IPS DF 6.9 (cell line): ENCODE measurements around the gene AFF3.

Experiments used
- DNase-seq: peaks from one replicate; pipeline ENCODE4 v3.0.0-alpha.2; 2013; ENCODE audit warnings: low read depth, low spot score
- H3K27ac ChIP-seq: one replicate; pipeline ENCODE4 v1.5.1; 2013; ENCODE audit warnings: low read length, control low read depth
- H3K27me3 ChIP-seq: 2 replicates; pipeline ENCODE4 v1.6.1; 2013; ENCODE audit warnings: mild to moderate bottlenecking, low read length; ENCODE audit not compliant: control insufficient read depth, insufficient read depth
- H3K36me3 ChIP-seq: 2 replicates; pipeline ENCODE4 v1.6.1; 2013; ENCODE audit warnings: low read length; ENCODE audit not compliant: control insufficient read depth, insufficient read depth
- H3K4me1 ChIP-seq: 2 replicates; pipeline ENCODE4 v1.6.1; 2013; ENCODE audit warnings: low read length; ENCODE audit not compliant: control insufficient read depth, insufficient read depth
- H3K4me3 ChIP-seq: 2 replicates; pipeline ENCODE4 v1.5.1; 2013; ENCODE audit warnings: mild to moderate bottlenecking, low read length
- H3K9me3 ChIP-seq: 2 replicates; pipeline ENCODE4 v1.6.1; 2013; ENCODE audit warnings: low read length, inconsistent platforms; ENCODE audit not compliant: control insufficient read depth, insufficient read depth
- WGBS: extraction: QIAGEN DNeasy Blood & Tissue Kit; methylation state at CpG from one replicate; pipeline ENCODE4 v1.1.7; 2013; ENCODE audit warnings: mixed read lengths, missing lambda C conversion rate; ENCODE audit not compliant: insufficient read length, insufficient coverage; 5-methylcytosine and 5-hydroxymethylcytosine counted together

AFF3 gene

DNA sequence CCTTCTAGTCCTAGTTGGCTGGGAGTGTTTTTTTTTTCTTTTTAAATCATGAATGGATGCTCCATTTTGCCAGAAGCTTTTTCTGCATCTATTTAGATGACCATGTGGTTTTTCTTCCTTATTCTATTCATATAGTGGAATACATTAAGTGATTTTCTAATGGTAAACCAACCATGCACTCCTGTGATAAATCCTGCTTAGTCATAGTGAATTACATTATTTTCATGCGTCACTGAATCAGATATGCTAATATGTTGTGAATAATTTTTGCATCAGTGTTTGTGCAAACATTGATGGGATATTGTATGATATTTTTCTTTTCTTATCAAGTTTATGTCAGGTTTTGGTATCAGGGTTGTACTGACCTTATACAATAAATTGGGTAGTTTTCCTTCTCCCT, 423.3 kb downstream of the AFF3 start:
- Histone ChIP-seq H3K36me3 (no peaks in the 10 kb centered on the region), H3K4me3 (no peak overlapping the region), H3K4me1 (no peaks in the 10 kb centered on the region), H3K27me3 (no peaks in the 10 kb centered on the region), H3K27ac (no peak overlapping the region), H3K9me3 (no peaks in the 10 kb centered on the region)
- WGBS = no CpG with 5 or more reads among the region's 1 CpG
- no peak for DNase-seq

DNA sequence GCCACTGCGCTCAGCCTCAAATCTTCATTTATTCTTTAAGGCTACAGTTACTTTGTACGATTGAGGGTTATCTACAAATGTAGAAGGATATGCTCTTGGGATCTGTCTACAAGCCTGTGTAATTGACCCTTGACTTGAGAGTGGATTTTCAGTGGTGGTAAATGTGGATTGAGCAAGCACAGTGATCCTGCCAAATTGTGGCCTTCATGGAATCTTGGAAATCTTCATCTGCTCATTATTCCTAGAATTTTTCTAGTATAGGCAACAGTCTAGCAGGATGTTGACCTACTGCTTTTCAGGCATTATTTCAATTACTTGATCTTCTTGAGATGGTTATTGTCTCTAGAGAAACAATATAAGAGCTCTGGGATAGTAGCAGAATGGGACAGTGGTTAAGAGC, 426.4 kb downstream of the AFF3 start:
- no peaks in the 10 kb centered on the region for H3K9me3 ChIP-seq
- H3K36me3 ChIP-seq = no peaks in the 10 kb centered on the region
- H3K27ac ChIP-seq = no peak overlapping the region
- DNase-seq = no peak
- H3K27me3 ChIP-seq = no peaks in the 10 kb centered on the region
- no peaks in the 10 kb centered on the region for H3K4me1 ChIP-seq
- no CpG with 5 or more reads among the region's 2 CpGs for WGBS
- H3K4me3 ChIP-seq = no peak overlapping the region

DNA sequence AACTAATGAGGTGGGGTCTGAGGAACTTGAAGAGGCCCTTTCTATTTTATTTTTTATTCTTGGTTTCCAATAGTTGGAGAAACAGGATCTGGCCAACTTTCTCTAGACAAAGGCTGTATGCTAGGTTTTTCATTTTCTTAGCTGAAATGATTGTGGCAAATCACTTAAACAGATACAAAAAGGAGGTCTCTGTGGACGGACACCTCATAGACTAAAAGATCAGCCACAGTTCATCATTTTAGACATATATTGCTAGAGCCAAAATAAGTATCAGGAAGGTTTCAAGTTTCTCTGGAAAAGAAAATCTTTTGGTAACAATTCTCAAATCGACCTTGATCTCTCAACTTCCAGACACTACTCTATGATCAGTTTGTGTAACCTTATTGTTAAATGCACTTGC, 428.0 kb downstream of the AFF3 start:
- Histone ChIP-seq H3K4me3 (no peak overlapping the region), H3K27me3 (no peaks in the 10 kb centered on the region), H3K4me1 (no peaks in the 10 kb centered on the region), H3K9me3 (no peaks in the 10 kb centered on the region), H3K27ac (no peak overlapping the region), H3K36me3 (no peaks in the 10 kb centered on the region)
- no CpG with 5 or more reads among the region's 2 CpGs for WGBS
- DNase-seq = no peak

- Histone ChIP-seq H3K27ac (no peak overlapping the region), H3K36me3 (no peaks in the 10 kb centered on the region), H3K4me1 (no peaks in the 10 kb centered on the region), H3K27me3 (no peaks in the 10 kb centered on the region), H3K9me3 (no peaks in the 10 kb centered on the region), H3K4me3 (no peak overlapping the region)
- DNase-seq = no peak
- WGBS = no CpG with 5 or more reads among the region's 9 CpGs
Measured at GRCh38 chr2:99711144-99711543, 431.2 kb downstream of the AFF3 start.

GRCh38 chr2:99710721-99711120, 431.7 kb downstream of the AFF3 start:
- no peaks in the 10 kb centered on the region for H3K36me3 ChIP-seq
- no peak overlapping the region for H3K4me3 ChIP-seq
- no peaks in the 10 kb centered on the region for H3K27me3 ChIP-seq
- H3K4me1 ChIP-seq = no peaks in the 10 kb centered on the region
- no peak for DNase-seq
- no peaks in the 10 kb centered on the region for H3K9me3 ChIP-seq
- no peak overlapping the region for H3K27ac ChIP-seq
- WGBS = no CpG with 5 or more reads among the region's 6 CpGs

- no CpG with 5 or more reads among the region's 2 CpGs for WGBS
Measured at GRCh38 chr2:99709229-99709628, 433.2 kb downstream of the AFF3 start.

GRCh38 chr2:99708231-99708630, 434.2 kb downstream of the AFF3 start:
- WGBS = no CpG with 5 or more reads among the region's 3 CpGs
- Histone ChIP-seq H3K27me3 (no peaks in the 10 kb centered on the region), H3K27ac (no peak overlapping the region), H3K36me3 (no peaks in the 10 kb centered on the region), H3K4me3 (no peak overlapping the region), H3K9me3 (no peaks in the 10 kb centered on the region), H3K4me1 (no peaks in the 10 kb centered on the region)
- no peak for DNase-seq

More at GRCh38 chr2:99709229-99709628, 433.2 kb downstream of the AFF3 start:
- no peak for DNase-seq
- no peaks in the 10 kb centered on the region for H3K27me3 ChIP-seq
- no peak overlapping the region for H3K27ac ChIP-seq
- H3K9me3 ChIP-seq = no peaks in the 10 kb centered on the region
- no peaks in the 10 kb centered on the region for H3K36me3 ChIP-seq
- no peak overlapping the region for H3K4me3 ChIP-seq
- H3K4me1 ChIP-seq = no peaks in the 10 kb centered on the region

DNA sequence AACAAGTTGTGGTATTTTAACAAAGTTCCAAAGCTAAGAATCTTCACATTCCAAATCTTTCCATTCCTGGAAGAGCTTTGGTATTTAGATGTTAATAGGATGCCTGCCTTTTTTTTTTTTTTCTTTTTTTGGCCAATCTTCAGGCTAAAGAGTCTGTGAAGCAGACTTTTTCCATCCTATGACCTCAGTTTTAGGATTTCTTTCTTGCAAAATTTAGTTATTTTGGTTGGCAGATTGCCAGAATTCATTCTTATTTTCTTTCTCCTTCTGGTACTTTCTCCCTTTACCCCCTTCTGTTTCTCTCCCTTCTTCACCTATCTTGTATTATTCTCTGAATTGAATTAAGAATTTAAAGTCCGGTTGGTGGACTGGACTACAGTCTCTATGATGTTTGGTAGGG, 434.8 kb downstream of the AFF3 start:
- no CpG with 5 or more reads among the region's 1 CpG for WGBS
- no peak overlapping the region for H3K4me3 ChIP-seq
- no peak overlapping the region for H3K27ac ChIP-seq
- H3K4me1 ChIP-seq = no peaks in the 10 kb centered on the region
- H3K27me3 ChIP-seq = no peaks in the 10 kb centered on the region
- H3K36me3 ChIP-seq = no peaks in the 10 kb centered on the region
- no peaks in the 10 kb centered on the region for H3K9me3 ChIP-seq
- DNase-seq = no peak

DNA sequence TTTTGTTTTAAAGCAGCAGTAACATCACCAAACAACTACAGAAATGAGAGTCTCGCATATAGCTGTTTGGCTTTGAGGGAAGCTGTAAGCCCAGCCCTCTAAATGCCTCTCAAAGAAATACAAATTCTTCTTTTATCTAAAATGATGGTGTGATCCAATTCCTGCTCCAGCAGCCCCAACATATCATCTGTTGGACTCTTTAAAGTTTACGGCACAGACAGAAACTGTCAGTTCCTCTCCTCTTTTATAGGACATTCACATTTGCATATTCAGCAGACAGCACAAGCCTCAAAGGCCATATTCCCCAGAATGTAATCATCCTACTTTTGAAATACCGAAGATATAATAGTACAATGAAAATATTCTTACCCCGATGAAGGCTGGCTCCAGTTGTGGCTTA, 435.7 kb downstream of the AFF3 start:
- Histone ChIP-seq H3K4me1 (no peaks in the 10 kb centered on the region), H3K4me3 (no peak overlapping the region), H3K27ac (no peak overlapping the region), H3K9me3 (no peaks in the 10 kb centered on the region), H3K27me3 (no peaks in the 10 kb centered on the region), H3K36me3 (no peaks in the 10 kb centered on the region)
- no peak for DNase-seq
- no CpG with 5 or more reads among the region's 4 CpGs for WGBS

DNA sequence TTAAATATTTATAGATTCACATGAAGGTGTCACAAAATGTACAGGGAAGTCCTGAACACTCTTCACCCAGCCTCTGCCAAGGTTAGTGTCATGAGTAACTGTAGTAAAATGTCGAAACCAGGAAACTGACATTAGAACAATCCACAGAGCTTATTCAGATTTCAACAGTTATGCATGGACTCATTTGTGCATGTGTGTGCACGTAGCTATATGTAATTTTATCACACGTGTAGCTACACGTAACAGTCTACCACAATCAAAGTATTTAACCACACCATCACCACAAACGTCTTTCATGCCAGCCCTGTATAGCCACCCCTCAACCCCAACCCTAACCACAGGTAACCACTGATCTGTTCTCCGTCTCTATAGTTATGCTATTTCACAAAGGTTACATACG, 440.9 kb downstream of the AFF3 start:
- no peaks in the 10 kb centered on the region for H3K36me3 ChIP-seq
- no peak overlapping the region for H3K4me3 ChIP-seq
- no peak overlapping the region for H3K27ac ChIP-seq
- WGBS = no CpG with 5 or more reads among the region's 7 CpGs
- H3K4me1 ChIP-seq = no peaks in the 10 kb centered on the region
- H3K9me3 ChIP-seq = no peaks in the 10 kb centered on the region
- H3K27me3 ChIP-seq = no peaks in the 10 kb centered on the region
- no peak for DNase-seq

DNA sequence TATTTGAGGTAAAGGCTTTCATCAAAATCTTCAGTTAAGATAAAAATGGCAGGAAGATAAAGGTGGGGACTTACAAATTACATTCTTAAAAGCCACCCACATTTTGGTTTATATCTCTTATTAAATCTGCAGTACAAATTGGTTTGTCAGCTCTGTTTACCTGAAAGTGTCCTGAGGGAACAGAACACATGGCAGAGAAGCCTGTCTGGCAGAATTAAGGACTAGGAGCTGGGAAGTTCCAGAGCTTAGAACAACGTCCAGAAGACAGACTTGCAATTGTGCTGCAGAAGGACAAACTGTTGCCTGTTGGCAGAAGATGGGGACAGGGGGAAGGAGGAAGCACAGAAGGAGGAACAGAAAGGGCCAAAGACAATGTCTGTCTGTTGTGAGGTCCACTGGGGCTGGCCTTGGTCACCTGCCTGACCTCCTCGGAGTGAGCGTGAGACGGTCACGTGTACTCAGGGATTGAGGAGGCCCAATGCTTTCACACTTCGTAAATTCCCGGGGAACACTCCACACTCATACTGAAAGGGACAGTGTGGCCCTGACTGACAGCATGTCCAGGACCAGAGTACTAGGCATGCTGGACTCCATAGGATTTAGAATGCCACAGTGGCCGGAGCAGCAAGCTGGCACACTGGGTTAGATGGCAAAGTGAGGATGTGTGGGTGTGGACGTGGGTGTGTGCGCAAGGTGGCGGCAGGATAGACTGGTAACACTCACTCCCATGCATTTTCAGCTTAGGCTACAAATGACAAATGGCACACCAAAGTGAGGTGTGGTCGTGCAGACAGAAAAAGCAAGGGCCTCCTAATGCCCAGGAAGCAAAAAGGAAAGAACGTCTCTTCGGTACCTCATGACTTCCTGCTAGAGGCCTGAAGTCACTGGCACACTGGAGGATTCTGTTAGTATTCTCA, 441.6 kb downstream of the AFF3 start:
- no CpG with 5 or more reads among the region's 14 CpGs for WGBS
- no peaks in the 10 kb centered on the region for H3K4me1 ChIP-seq
- DNase-seq = no peak

More for the DNA sequence above, 441.6 kb downstream of the AFF3 start:
- no peaks in the 10 kb centered on the region for H3K36me3 ChIP-seq
- H3K9me3 ChIP-seq = no peaks in the 10 kb centered on the region
- H3K27me3 ChIP-seq = no peaks in the 10 kb centered on the region
- no peak overlapping the region for H3K4me3 ChIP-seq
- no peak overlapping the region for H3K27ac ChIP-seq
